GM18505 (cell line): ENCODE data around the gene AHCY.

ENCODE experiments used
- ATAC-seq: cut with Tn5 transposase; IDR thresholded peaks from one replicate; pipeline ENCODE4 v1.9.1; 2021; ENCODE audit not compliant: unreplicated experiment
- POLR2A ChIP-seq: IDR thresholded peaks from 4 replicates; pipeline ENCODE4 v1.6.1; 2011; ENCODE audit warnings: borderline replicate concordance; ENCODE audit not compliant: insufficient read depth, insufficient read length; ENCODE audit errors: extremely low read depth

AHCY gene

GRCh38 chr20:34240693-34241615 lies 62.2 kb downstream of the AHCY start, which contains the start of gene ASIP:
Gene ASIP (plus strand): TSS chr20:34241423. CDS start chr20:34260375, 18,952 bp downstream.
- no peak for TF ChIP-seq POLR2A
- ATAC-seq = no peak

- no peak for TF ChIP-seq POLR2A
- ATAC-seq = no peak
Measured at GRCh38 chr20:34240121-34240520, 63.0 kb downstream of the AHCY start.

GRCh38 chr20:34237942-34238341 lies 65.2 kb downstream of the AHCY start:
- no peak for TF ChIP-seq POLR2A
- ATAC-seq = no peak

- no peak for ATAC-seq
Measured at GRCh38 chr20:34235875-34236274, 67.3 kb downstream of the AHCY start.

GRCh38 chr20:34233687-34234086 lies 69.5 kb downstream of the AHCY start:
- no peak for ATAC-seq
- no peak for TF ChIP-seq POLR2A

More at GRCh38 chr20:34235875-34236274, 67.3 kb downstream of the AHCY start:
- no peak for TF ChIP-seq POLR2A

- no peak for ATAC-seq
- TF ChIP-seq POLR2A = no peak
Measured at GRCh38 chr20:34232494-34233087, 70.6 kb downstream of the AHCY start.

- no peak for ATAC-seq
Measured at GRCh38 chr20:34231634-34232033, 71.5 kb downstream of the AHCY start.

More at GRCh38 chr20:34231634-34232033, 71.5 kb downstream of the AHCY start:
- TF ChIP-seq POLR2A = no peak
